Measurements from ENCODE around the gene CCDC116. TPM values are rescaled to one million over a fixed set of nuclear protein-coding genes. Genes with fewer than 3 reads are reported as not detected.
"Not testable (repeated sequence)": the region's sequence is repeated elsewhere in the genome, so short reads cannot be mapped to it uniquely, and the experiment has no call there.

Gene CCDC116
- polyA plus RNA-seq, 1 donor from 2014 or later: 0.28 TPM

- no peak overlapping the region for H2AFZ ChIP-seq (ENCODE audit: low read depth, low read length)
- no peak overlapping the region for H3K4me2 ChIP-seq (ENCODE audit: low read length)
- H3K4me3 ChIP-seq (ENCODE audit: low read length): no peak overlapping the region
- H3K27me3 ChIP-seq (ENCODE audit: insufficient read depth, low read depth, low read length): no peaks in the 10 kb centered on the region
- no peak overlapping the region for H3K9ac ChIP-seq (ENCODE audit: low read length)
- no peaks in the 10 kb centered on the region for H3K36me3 ChIP-seq (ENCODE audit: insufficient read depth, low read length)
- no peaks in the 10 kb centered on the region for H3K9me3 ChIP-seq (ENCODE audit: low read length)
- no peak overlapping the region for H3K27ac ChIP-seq (ENCODE audit: low read length)
- TF ChIP-seq MXI1 (conservative IDR thresholded peaks at IDR 0.05; ENCODE audit: poor library complexity, severe bottlenecking) (no peak), SMC3 (conservative IDR thresholded peaks at IDR 0.05; ENCODE audit: poor library complexity) (no peak), EP300 (conservative IDR thresholded peaks at IDR 0.05; ENCODE audit: poor library complexity, severe bottlenecking) (no peak), POLR2AphosphoS5 (IDR thresholded peaks at IDR 0.05) (no peak), TAF1 (IDR thresholded peaks at IDR 0.05; ENCODE audit: low read depth) (no peak), RAD21 (conservative IDR thresholded peaks at IDR 0.05) (no peak), EZH2 (IDR thresholded peaks at IDR 0.05; ENCODE audit: borderline replicate concordance, insufficient read depth, low read length, poor library complexity, severe bottlenecking) (no peak), CTCF (IDR thresholded peaks at IDR 0.05; ENCODE audit: poor library complexity, severe bottlenecking) (no peak), REST (IDR thresholded peaks at IDR 0.05; ENCODE audit: borderline replicate concordance) (no peak)
- H4K20me1 ChIP-seq (ENCODE audit: insufficient read depth): no peaks in the 10 kb centered on the region
- H3K79me2 ChIP-seq (replicated peaks; ENCODE audit: insufficient read depth, low read length): peaks cover 29% of the 10 kb centered on the region
- H3F3A ChIP-seq (ENCODE audit: insufficient read depth, low read length, poor library complexity, severe bottlenecking): no peaks in the 10 kb centered on the region
- H3K9me2 ChIP-seq (ENCODE audit: insufficient read depth, low read length): no peaks in the 10 kb centered on the region
Observed at GRCh38 chr22:21606775-21607174, 25.8 kb upstream of the CCDC116 start.

GRCh38 chr22:21609556-21610157, 22.9 kb upstream of the CCDC116 start:
- not testable (repeated sequence) for H4K20me1 ChIP-seq (ENCODE audit: insufficient read depth); H3K27ac ChIP-seq (ENCODE audit: low read length); H3K36me3 ChIP-seq (ENCODE audit: insufficient read depth, low read length)

More at GRCh38 chr22:21609556-21610157, 22.9 kb upstream of the CCDC116 start:
- H2AFZ ChIP-seq (ENCODE audit: low read depth, low read length); H3K9me2 ChIP-seq (ENCODE audit: insufficient read depth, low read length); H3K27me3 ChIP-seq (ENCODE audit: insufficient read depth, low read depth, low read length); H3K9me3 ChIP-seq (ENCODE audit: low read length); H3K4me3 ChIP-seq (ENCODE audit: low read length); H3K4me2 ChIP-seq (ENCODE audit: low read length); H3K9ac ChIP-seq (ENCODE audit: low read length); H3F3A ChIP-seq (ENCODE audit: insufficient read depth, low read length, poor library complexity, severe bottlenecking): not testable (repeated sequence)
- H3K79me2 ChIP-seq (replicated peaks; ENCODE audit: insufficient read depth, low read length): peaks cover 20% of the 10 kb centered on the region
